Measurements from ENCODE around the gene ARHGEF10L. TPM values are rescaled to one million over a fixed set of nuclear protein-coding genes. Genes with fewer than 3 reads are reported as not detected.

The ARHGEF10L gene
- total RNA-seq, 3 donors from 2014 or later (not counting 1 experiment from before 2014, with no cell fraction given): 0.70 to 1.7 (median 0.94) TPM

GRCh38 chr1:17735793-17736192 lies 196.3 kb downstream of the ARHGEF10L start:
- Histone ChIP-seq H3K27ac (ENCODE audit: low read length) (no peak overlapping the region), H3K4me1 (ENCODE audit: control insufficient read depth, insufficient read depth, low read length) (no peaks in the 10 kb centered on the region), H3K4me3 (ENCODE audit: low read length) (no peak overlapping the region), H3K9me3 (ENCODE audit: control insufficient read depth, insufficient read depth, low read length) (no peaks in the 10 kb centered on the region), H3K27me3 (ENCODE audit: control insufficient read depth, insufficient read depth, low read length) (no peaks in the 10 kb centered on the region), H3K36me3 (ENCODE audit: control insufficient read depth, insufficient read depth, low read length) (no peaks in the 10 kb centered on the region)
- no peak for DNase-seq
- ATAC-seq: no peak
- no peaks in the 10 kb centered on the region for H3K36me3 Mint-ChIP-seq
- H3K27ac Mint-ChIP-seq: no peak overlapping the region
- no peaks in the 10 kb centered on the region for H3K9me3 Mint-ChIP-seq
- intact Hi-C loops (cut with micrococcal nuclease): no loop called here
- H3K27me3 Mint-ChIP-seq (ENCODE audit: low read depth in 2 of 2): peaks cover 0 to 6% of the 10 kb centered on the region in 2 donors
- no peaks in the 10 kb centered on the region for H3K4me1 Mint-ChIP-seq
- 72% methylated on average over 7 of the region's 7 CpGs for WGBS (ENCODE audit: insufficient coverage)
- no peak overlapping the region for H3K4me3 Mint-ChIP-seq
- no peak for TF ChIP-seq CTCF (IDR thresholded peaks at IDR 0.05)

- peaks cover 0 to 6% of the 10 kb centered on the region in 2 donors for H3K27me3 Mint-ChIP-seq (ENCODE audit: low read depth in 2 of 2)
- WGBS (ENCODE audit: insufficient coverage): 67% methylated on average over 6 of the region's 6 CpGs
- intact Hi-C loops (cut with micrococcal nuclease): no loop called here
Observed at GRCh38 chr1:17736625-17737024, 197.1 kb downstream of the ARHGEF10L start.

GRCh38 chr1:17739050-17739449 lies 199.6 kb downstream of the ARHGEF10L start:
- DNase-seq (no peak), ATAC-seq (no peak)
- H3K36me3 ChIP-seq (ENCODE audit: control insufficient read depth, insufficient read depth, low read length): no peaks in the 10 kb centered on the region
- no peak overlapping the region for H3K27ac ChIP-seq (ENCODE audit: low read length)
- no peak for TF ChIP-seq CTCF (IDR thresholded peaks at IDR 0.05)
- Mint-ChIP-seq H3K9me3 (no peaks in the 10 kb centered on the region), H3K27me3 (ENCODE audit: low read depth in 2 of 2) (peaks cover 0 to 11% of the 10 kb centered on the region in 2 donors), H3K36me3 (no peaks in the 10 kb centered on the region), H3K27ac (no peak overlapping the region), H3K4me3 (no peak overlapping the region), H3K4me1 (no peaks in the 10 kb centered on the region)
- H3K4me3 ChIP-seq (ENCODE audit: low read length): no peak overlapping the region
- H3K27me3 ChIP-seq (ENCODE audit: control insufficient read depth, insufficient read depth, low read length): no peaks in the 10 kb centered on the region
- H3K4me1 ChIP-seq (ENCODE audit: control insufficient read depth, insufficient read depth, low read length): no peaks in the 10 kb centered on the region
- H3K9me3 ChIP-seq (ENCODE audit: control insufficient read depth, insufficient read depth, low read length): no peaks in the 10 kb centered on the region
- intact Hi-C loops (cut with micrococcal nuclease): no loop called here

More at GRCh38 chr1:17736625-17737024, 197.1 kb downstream of the ARHGEF10L start:
- no peak overlapping the region for H3K4me3 Mint-ChIP-seq
- H3K9me3 Mint-ChIP-seq: no peaks in the 10 kb centered on the region
- Histone ChIP-seq H3K9me3 (ENCODE audit: control insufficient read depth, insufficient read depth, low read length) (no peaks in the 10 kb centered on the region), H3K4me3 (ENCODE audit: low read length) (no peak overlapping the region), H3K4me1 (ENCODE audit: control insufficient read depth, insufficient read depth, low read length) (no peaks in the 10 kb centered on the region), H3K27ac (ENCODE audit: low read length) (no peak overlapping the region), H3K36me3 (ENCODE audit: control insufficient read depth, insufficient read depth, low read length) (no peaks in the 10 kb centered on the region), H3K27me3 (ENCODE audit: control insufficient read depth, insufficient read depth, low read length) (no peaks in the 10 kb centered on the region)
- no peaks in the 10 kb centered on the region for H3K36me3 Mint-ChIP-seq
- no peaks in the 10 kb centered on the region for H3K4me1 Mint-ChIP-seq
- ATAC-seq: no peak
- no peak for TF ChIP-seq CTCF (IDR thresholded peaks at IDR 0.05)
- no peak for DNase-seq
- H3K27ac Mint-ChIP-seq: no peak overlapping the region

GRCh38 chr1:17741052-17741451 lies 201.6 kb downstream of the ARHGEF10L start:
- H3K9me3 Mint-ChIP-seq: no peaks in the 10 kb centered on the region
- Histone ChIP-seq H3K27ac (ENCODE audit: low read length) (no peak overlapping the region), H3K27me3 (ENCODE audit: control insufficient read depth, insufficient read depth, low read length) (no peaks in the 10 kb centered on the region), H3K36me3 (ENCODE audit: control insufficient read depth, insufficient read depth, low read length) (no peaks in the 10 kb centered on the region), H3K4me1 (ENCODE audit: control insufficient read depth, insufficient read depth, low read length) (no peaks in the 10 kb centered on the region), H3K4me3 (ENCODE audit: low read length) (no peak overlapping the region), H3K9me3 (ENCODE audit: control insufficient read depth, insufficient read depth, low read length) (no peaks in the 10 kb centered on the region)
- 89% methylated on average over 5 of the region's 5 CpGs for WGBS (ENCODE audit: insufficient coverage)
- H3K4me3 Mint-ChIP-seq: no peak overlapping the region
- H3K27ac Mint-ChIP-seq: no peak overlapping the region
- H3K4me1 Mint-ChIP-seq: no peaks in the 10 kb centered on the region
- intact Hi-C loops (cut with micrococcal nuclease): no loop called here
- DNase-seq (no peak), ATAC-seq (no peak)
- no peaks in the 10 kb centered on the region for H3K36me3 Mint-ChIP-seq
- no peak for TF ChIP-seq CTCF (IDR thresholded peaks at IDR 0.05)
- peaks cover 0 to 8% of the 10 kb centered on the region in 2 donors for H3K27me3 Mint-ChIP-seq (ENCODE audit: low read depth in 2 of 2)
